Endodermal cell (in vitro differentiated cells): ENCODE measurements around the gene GAS6. TPM values are rescaled to one million over a fixed set of nuclear protein-coding genes. Genes with fewer than 3 reads are reported as not detected.
A peak's percentile ranks its signal among the peaks of the same experiment; 100 is the strongest.

Experiments used
- DNase-seq: peaks from one replicate; pipeline ENCODE4 v3.0.0-alpha.2; 2017
- H3K27ac ChIP-seq: 2 replicates; pipeline ENCODE4 v1.5.1; 2013; ENCODE audit warnings: mild to moderate bottlenecking, low read depth, low read length, moderate library complexity
- H3K27me3 ChIP-seq: 2 replicates; pipeline ENCODE4 v1.6.1; 2013; ENCODE audit warnings: mild to moderate bottlenecking, low read length, moderate library complexity; ENCODE audit not compliant: insufficient read depth, control insufficient read depth, poor library complexity, severe bottlenecking
- H3K36me3 ChIP-seq: 2 replicates; pipeline ENCODE4 v1.7.0; 2013; ENCODE audit warnings: mild to moderate bottlenecking, low read length, moderate library complexity; ENCODE audit not compliant: control insufficient read depth, insufficient read depth
- H3K4me1 ChIP-seq: one replicate; pipeline ENCODE4 v1.7.0; 2013; ENCODE audit warnings: low read length; ENCODE audit not compliant: control insufficient read depth, insufficient read depth
- H3K4me3 ChIP-seq: 2 replicates; pipeline ENCODE4 v1.5.1; 2013; ENCODE audit warnings: mild to moderate bottlenecking, low read length, moderate library complexity
- H3K9ac ChIP-seq: 2 replicates; pipeline ENCODE4 v1.6.1; 2013; ENCODE audit warnings: mild to moderate bottlenecking, low read length, moderate library complexity; ENCODE audit not compliant: poor library complexity, severe bottlenecking; ENCODE audit errors: extremely low read depth
- H3K9me3 ChIP-seq: 2 replicates; pipeline ENCODE4 v1.6.1; 2013; ENCODE audit warnings: mild to moderate bottlenecking, low read length, moderate library complexity; ENCODE audit not compliant: control insufficient read depth
- H3K27ac Mint-ChIP-seq: 2 replicates; pipeline ENCODE4 v1.8.0; 2020; ENCODE audit warnings: mixed read lengths
- H3K27me3 Mint-ChIP-seq: 2 replicates; pipeline ENCODE4 v1.8.0; 2021; ENCODE audit warnings: mild to moderate bottlenecking, mixed read lengths; ENCODE audit not compliant: insufficient read depth
- H3K36me3 Mint-ChIP-seq: 2 replicates; pipeline ENCODE4 v1.8.0; 2020; ENCODE audit warnings: low read depth, mixed read lengths
- H3K4me1 Mint-ChIP-seq: 2 replicates; pipeline ENCODE4 v1.8.0; 2020; ENCODE audit warnings: mixed read lengths
- H3K4me3 Mint-ChIP-seq: 2 replicates; pipeline ENCODE4 v1.8.0; 2020; ENCODE audit warnings: mild to moderate bottlenecking, moderate library complexity, mixed read lengths
- H3K9me3 Mint-ChIP-seq: 2 replicates; pipeline ENCODE4 v1.8.0; 2020; ENCODE audit warnings: mild to moderate bottlenecking, mixed read lengths
- WGBS, 2 experiments: methylation state at CpG; one replicate each; pipeline versions ENCODE4 v1.1.5 to v1.1.7; 2013; ENCODE audit warnings: missing lambda C conversion rate in 2 of 2, mixed read lengths in 1 of 2; ENCODE audit not compliant: insufficient coverage in 1 of 2, insufficient read length in 1 of 2; 5-methylcytosine and 5-hydroxymethylcytosine counted together
- total RNA-seq, 2 donors: library from RNA; stranded (reverse); fragmentation: NEBNext Ultra II Directional in 1 of 2; extraction: Animal tissue kit (Norgen Biotek cat#: 25700) in 1 of 2; gene quantifications; 2 replicates in 1 of 2; 3 replicates in 1 of 2; pipeline ENCODE4 v1.2.1, GENCODE V29; 2021
- TF ChIP-seq, protein P1 (sequence below): fragments of 200-600 bp; sonication (generic); conservative IDR thresholded peaks from 2 replicates; pipeline ENCODE4 v1.5.0; 2021; ENCODE audit warnings: antibody characterized with exemption, mild to moderate bottlenecking

Gene GAS6
- total RNA-seq, 2 donors from 2014 or later = 45.7 to 49.6 TPM

DNA sequence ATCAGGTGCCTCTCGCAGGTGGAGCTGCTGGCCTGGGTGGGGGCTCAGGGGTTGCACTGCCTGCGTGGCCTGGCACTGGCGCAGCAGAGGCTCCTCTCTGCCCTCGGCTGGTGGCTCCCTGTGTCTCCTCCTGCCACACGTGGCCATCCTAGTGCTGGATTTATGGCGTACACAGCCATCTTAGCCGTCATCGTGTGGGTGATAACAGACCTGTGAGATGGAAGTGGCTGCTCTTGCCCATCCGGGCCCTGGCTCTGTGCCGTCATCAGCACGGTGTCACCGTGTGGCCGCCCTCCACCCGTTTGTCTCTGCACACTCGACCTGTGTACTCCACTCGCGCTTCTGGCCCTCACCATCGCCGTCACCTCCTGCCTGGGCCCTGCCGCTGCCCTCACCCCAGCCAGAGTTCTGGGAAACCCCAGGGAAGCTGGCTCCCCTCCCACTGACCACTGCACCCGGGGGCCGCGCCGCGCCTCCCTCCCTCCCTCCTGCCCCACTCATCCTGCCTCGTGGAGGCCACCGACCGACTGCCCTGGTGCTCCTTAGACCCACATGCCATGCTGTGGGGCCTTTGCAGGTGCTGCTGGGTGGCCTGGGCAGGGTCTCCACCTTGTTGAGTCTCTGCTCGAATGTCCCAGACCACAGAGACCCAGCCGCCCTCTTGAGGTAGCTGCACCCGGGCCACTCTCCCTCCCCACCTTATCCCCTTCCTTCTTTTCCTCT, 75.3 kb downstream of the GAS6 start:
- Histone ChIP-seq H3K27ac (no peak overlapping the region), H3K9ac (no peak overlapping the region), H3K4me1 (no peaks in the 10 kb centered on the region), H3K9me3 (no peaks in the 10 kb centered on the region), H3K36me3 (no peaks in the 10 kb centered on the region), H3K4me3 (no peak overlapping the region), H3K27me3 (no peaks in the 10 kb centered on the region)
- peaks cover 6% of the 10 kb centered on the region for H3K9me3 Mint-ChIP-seq
- no peak overlapping the region for H3K27ac Mint-ChIP-seq
- H3K27me3 Mint-ChIP-seq = peaks cover 2% of the 10 kb centered on the region
- TF ChIP-seq, protein P1, sequence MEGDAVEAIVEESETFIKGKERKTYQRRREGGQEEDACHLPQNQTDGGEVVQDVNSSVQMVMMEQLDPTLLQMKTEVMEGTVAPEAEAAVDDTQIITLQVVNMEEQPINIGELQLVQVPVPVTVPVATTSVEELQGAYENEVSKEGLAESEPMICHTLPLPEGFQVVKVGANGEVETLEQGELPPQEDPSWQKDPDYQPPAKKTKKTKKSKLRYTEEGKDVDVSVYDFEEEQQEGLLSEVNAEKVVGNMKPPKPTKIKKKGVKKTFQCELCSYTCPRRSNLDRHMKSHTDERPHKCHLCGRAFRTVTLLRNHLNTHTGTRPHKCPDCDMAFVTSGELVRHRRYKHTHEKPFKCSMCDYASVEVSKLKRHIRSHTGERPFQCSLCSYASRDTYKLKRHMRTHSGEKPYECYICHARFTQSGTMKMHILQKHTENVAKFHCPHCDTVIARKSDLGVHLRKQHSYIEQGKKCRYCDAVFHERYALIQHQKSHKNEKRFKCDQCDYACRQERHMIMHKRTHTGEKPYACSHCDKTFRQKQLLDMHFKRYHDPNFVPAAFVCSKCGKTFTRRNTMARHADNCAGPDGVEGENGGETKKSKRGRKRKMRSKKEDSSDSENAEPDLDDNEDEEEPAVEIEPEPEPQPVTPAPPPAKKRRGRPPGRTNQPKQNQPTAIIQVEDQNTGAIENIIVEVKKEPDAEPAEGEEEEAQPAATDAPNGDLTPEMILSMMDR = no peak
- peak; percentile 35 for DNase-seq
- 92 to 96% methylated on average over 20 to 31 of the region's 31 CpGs for WGBS, 2 experiments
- H3K36me3 Mint-ChIP-seq = peaks cover 3% of the 10 kb centered on the region
- H3K4me1 Mint-ChIP-seq = no peaks in the 10 kb centered on the region
- H3K4me3 Mint-ChIP-seq = no peak overlapping the region

DNA sequence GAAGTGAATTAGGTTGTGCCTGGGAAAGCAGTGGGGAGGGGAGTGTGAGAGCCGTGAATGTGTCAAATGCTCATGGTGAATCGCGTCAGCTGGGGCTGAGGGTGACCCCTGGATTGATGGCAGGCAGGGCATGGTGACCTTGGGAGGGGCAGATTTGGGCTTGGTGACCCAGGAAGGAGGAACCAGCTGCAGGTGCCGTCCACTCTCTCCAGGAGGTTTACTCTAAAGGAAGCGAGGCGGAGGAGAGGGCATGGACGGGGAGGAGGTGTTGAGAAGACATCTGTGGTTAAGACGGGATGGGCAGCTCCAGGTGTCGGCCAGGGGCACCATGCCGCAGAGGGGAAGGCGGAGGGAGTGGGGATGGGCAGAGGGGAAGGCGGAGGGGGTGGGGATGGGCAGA, 76.2 kb downstream of the GAS6 start:
- peaks cover 3% of the 10 kb centered on the region for H3K36me3 Mint-ChIP-seq
- WGBS, 2 experiments = 60 to 76% methylated on average over 1 to 9 of the region's 12 CpGs

DNA sequence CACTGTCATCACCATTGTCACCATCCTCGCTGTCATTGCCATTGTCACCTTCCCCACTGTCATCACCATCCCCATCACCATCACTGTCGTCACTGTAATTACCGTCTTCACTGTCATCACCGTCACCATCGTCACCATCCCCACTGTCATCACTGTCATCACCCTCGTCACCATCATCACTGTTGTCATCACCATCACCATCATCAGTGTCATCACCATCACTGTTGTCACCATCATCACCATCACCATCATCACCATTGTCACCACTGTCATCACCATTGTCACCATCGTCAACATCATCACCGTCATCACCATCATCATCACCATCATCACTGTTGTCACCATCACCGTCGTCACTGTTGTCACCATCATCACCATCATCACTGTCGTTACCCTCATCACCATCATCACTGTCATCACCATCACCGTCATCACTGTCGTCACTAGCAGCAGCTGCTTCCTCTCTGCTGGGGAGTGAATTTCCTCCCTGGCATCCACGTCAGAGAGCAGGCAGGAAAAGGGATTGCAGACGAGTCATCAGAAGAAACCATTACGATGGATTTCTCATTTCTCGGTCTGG, 77.5 kb downstream of the GAS6 start:
- TF ChIP-seq, protein P1 = no peak
- H3K27me3 Mint-ChIP-seq = peaks cover 2% of the 10 kb centered on the region
- no peak overlapping the region for H3K27ac Mint-ChIP-seq
- no peaks in the 10 kb centered on the region for H3K4me1 Mint-ChIP-seq
- H3K9me3 Mint-ChIP-seq = peaks cover 6% of the 10 kb centered on the region
- H3K4me1 ChIP-seq = no peaks in the 10 kb centered on the region
- H3K36me3 ChIP-seq = no peaks in the 10 kb centered on the region
- H3K4me3 ChIP-seq = no peak overlapping the region
- WGBS, 2 experiments = 90% methylated on average over 17 of the region's 17 CpGs
- H3K27ac ChIP-seq = no peak overlapping the region
- H3K4me3 Mint-ChIP-seq = no peak overlapping the region
- no peak overlapping the region for H3K9ac ChIP-seq
- peak; percentile 18 for DNase-seq
- H3K27me3 ChIP-seq = peaks cover 1% of the 10 kb centered on the region
- H3K9me3 ChIP-seq = no peaks in the 10 kb centered on the region
- peaks cover 3% of the 10 kb centered on the region for H3K36me3 Mint-ChIP-seq

More for the DNA sequence above, 76.2 kb downstream of the GAS6 start:
- peak; percentile 22 for DNase-seq
- H3K4me1 Mint-ChIP-seq = no peaks in the 10 kb centered on the region
- no peak overlapping the region for H3K27ac Mint-ChIP-seq
- peaks cover 2% of the 10 kb centered on the region for H3K27me3 Mint-ChIP-seq
- Histone ChIP-seq H3K4me3 (no peak overlapping the region), H3K4me1 (no peaks in the 10 kb centered on the region), H3K9ac (no peak overlapping the region), H3K27ac (no peak overlapping the region), H3K36me3 (no peaks in the 10 kb centered on the region), H3K9me3 (no peaks in the 10 kb centered on the region), H3K27me3 (no peaks in the 10 kb centered on the region)
- TF ChIP-seq, protein P1 = no peak
- H3K4me3 Mint-ChIP-seq = no peak overlapping the region
- peaks cover 6% of the 10 kb centered on the region for H3K9me3 Mint-ChIP-seq
